ENCODE data around the gene SPAG16.

The SPAG16 gene

DNA sequence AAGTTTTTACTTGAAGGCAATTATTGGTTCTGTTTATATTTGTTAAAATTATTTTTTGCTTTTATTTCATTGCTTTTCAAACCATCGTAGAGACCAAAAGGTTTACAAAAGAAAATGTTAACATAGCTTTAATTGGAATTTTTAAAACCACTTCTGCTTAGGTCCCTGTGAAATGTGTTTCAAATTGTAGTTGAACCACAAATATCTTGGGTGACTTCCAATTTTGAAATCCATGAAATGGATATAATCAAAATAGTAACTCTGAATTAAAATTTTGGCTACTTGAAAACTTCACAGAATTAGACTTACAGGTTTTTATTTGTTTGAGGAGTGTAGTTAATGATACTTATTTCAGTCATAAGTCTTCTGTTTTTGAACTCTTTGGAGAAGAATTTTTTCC lies 3.1 kb upstream of the SPAG16 start:
- no peak overlapping the region for H3K4me3 ChIP-seq (ENCODE audit: low read depth, low read length)
- TF ChIP-seq, protein P1, sequence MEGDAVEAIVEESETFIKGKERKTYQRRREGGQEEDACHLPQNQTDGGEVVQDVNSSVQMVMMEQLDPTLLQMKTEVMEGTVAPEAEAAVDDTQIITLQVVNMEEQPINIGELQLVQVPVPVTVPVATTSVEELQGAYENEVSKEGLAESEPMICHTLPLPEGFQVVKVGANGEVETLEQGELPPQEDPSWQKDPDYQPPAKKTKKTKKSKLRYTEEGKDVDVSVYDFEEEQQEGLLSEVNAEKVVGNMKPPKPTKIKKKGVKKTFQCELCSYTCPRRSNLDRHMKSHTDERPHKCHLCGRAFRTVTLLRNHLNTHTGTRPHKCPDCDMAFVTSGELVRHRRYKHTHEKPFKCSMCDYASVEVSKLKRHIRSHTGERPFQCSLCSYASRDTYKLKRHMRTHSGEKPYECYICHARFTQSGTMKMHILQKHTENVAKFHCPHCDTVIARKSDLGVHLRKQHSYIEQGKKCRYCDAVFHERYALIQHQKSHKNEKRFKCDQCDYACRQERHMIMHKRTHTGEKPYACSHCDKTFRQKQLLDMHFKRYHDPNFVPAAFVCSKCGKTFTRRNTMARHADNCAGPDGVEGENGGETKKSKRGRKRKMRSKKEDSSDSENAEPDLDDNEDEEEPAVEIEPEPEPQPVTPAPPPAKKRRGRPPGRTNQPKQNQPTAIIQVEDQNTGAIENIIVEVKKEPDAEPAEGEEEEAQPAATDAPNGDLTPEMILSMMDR (IDR thresholded peaks at IDR 0.05; ENCODE audit: borderline replicate concordance, insufficient read depth, low read depth, low read length) = no peak

DNA sequence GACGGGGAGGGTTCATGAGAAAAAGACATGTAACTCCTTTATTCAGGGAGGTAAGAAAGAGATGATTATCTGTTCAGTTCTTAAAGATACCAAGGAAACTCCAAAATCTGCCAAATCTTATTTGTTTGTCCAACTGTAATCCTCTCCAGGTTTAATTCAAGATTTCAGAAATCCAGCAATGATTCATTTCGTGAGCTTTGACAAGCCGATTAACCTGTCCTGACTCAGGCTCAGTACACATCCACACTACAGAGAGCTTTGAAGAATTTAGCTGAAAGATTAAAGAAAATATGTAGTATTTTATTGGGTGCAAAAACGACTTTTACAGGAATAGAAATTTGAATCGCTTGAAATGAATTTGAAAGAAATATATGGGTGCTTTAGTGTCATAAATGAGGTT lies 1.1 kb downstream of the SPAG16 start:
- H3K4me3 ChIP-seq (ENCODE audit: low read depth, low read length) = no peak overlapping the region
- TF ChIP-seq, protein P1 (IDR thresholded peaks at IDR 0.05; ENCODE audit: borderline replicate concordance, insufficient read depth, low read depth, low read length) = no peak

DNA sequence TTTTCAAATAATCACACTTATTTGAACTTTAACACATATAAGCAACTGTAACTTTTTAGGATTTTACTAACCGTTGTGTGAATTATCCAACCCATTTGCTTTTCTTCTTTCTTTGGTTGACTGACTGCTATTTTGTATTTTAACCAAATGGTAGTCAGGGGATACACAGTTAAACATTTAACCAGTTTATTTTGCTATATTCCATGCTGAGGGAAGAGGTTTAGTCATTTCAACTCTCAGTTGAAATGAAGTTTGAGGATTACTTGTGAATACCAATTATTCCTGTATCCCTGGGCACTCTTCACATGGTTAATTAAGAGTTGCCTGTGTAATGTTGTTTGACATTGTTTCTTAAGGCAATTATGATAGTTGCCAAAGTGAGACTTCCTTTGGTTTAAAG lies 1.9 kb downstream of the SPAG16 start:
- H3K4me3 ChIP-seq (ENCODE audit: low read depth, low read length) = no peak overlapping the region
- TF ChIP-seq, protein P1 (IDR thresholded peaks at IDR 0.05; ENCODE audit: borderline replicate concordance, insufficient read depth, low read depth, low read length) = no peak

DNA sequence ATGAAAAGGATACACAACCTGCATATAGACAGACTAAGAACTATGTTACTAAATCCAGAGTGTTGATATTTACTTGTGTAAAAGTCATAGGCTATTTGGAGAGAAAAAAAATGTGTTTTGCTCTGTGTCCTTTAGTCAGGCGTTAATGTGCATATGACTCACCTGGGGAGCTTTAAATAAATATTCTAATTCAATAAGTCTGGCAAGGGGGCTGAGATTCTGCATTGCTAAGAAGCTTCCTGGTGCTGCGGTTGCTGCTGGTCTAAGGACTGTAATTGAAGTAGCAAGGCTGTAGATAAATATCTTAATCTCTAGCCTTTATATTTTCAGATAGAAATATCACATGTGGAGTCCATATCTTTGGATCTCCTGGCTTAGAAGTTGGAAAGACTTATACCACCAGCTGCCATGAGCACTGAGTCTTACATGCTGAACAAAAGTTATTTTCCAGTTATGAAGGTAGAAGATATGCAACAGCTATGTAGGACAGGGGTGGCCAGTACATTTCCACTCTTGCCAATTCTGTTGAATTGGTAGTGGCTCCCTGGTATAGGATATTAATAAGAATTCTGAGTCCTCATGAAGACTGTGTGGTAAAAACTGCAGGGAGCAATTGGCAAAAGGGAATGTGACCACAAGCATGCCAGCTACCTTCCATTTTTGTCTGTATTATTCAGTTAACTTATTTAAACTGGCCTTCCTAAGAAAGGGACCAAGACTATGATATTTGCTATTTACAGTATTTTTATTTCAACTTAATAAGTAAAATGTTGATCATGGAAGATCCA lies 4.8 kb downstream of the SPAG16 start:
- H3K4me3 ChIP-seq (ENCODE audit: low read depth, low read length) = no peak overlapping the region
- TF ChIP-seq, protein P1 (IDR thresholded peaks at IDR 0.05; ENCODE audit: borderline replicate concordance, insufficient read depth, low read depth, low read length) = no peak

DNA sequence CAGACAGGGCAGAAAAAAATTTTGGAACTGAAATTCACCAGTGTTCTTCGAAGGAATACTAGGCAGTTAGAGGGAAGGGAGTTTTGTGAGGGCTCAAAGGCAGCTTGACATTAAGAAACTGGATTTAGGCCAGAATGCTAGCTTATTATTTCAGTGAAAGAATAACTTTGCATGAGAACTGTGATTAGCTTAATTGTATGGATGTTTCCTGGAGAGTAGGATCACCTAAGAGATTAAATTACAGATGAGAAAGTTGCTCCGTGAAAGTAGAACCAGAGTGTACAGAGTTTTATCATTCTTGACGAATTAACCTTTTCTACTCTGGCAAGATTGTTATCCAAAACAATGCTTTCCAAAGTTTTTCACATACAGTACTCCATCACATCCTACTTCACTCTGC lies 6.2 kb downstream of the SPAG16 start:
- TF ChIP-seq, protein P1 (IDR thresholded peaks at IDR 0.05; ENCODE audit: borderline replicate concordance, insufficient read depth, low read depth, low read length) = no peak
- H3K4me3 ChIP-seq (ENCODE audit: low read depth, low read length) = no peak overlapping the region

DNA sequence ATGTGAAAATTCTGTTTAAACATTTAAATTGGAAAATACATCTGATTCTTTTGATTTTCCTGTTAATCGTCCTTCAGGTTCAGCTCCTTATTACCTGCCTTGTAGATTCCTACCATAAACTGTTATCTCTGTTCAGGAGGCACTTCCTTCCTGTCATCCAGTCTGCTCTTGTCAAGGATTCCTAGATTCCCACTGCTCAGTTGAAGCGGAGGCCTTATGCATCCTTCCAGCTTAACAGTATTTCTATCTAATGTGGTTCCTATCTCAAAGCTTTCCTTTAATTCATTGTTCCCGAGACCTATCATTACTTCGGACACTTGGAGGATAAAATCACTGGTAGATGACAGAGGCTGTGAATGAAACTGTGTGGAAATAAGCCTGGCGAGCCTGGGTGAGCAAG lies 12.0 kb downstream of the SPAG16 start:
- TF ChIP-seq, protein P1 (IDR thresholded peaks at IDR 0.05; ENCODE audit: borderline replicate concordance, insufficient read depth, low read depth, low read length) = no peak
- no peak overlapping the region for H3K4me3 ChIP-seq (ENCODE audit: low read depth, low read length)

DNA sequence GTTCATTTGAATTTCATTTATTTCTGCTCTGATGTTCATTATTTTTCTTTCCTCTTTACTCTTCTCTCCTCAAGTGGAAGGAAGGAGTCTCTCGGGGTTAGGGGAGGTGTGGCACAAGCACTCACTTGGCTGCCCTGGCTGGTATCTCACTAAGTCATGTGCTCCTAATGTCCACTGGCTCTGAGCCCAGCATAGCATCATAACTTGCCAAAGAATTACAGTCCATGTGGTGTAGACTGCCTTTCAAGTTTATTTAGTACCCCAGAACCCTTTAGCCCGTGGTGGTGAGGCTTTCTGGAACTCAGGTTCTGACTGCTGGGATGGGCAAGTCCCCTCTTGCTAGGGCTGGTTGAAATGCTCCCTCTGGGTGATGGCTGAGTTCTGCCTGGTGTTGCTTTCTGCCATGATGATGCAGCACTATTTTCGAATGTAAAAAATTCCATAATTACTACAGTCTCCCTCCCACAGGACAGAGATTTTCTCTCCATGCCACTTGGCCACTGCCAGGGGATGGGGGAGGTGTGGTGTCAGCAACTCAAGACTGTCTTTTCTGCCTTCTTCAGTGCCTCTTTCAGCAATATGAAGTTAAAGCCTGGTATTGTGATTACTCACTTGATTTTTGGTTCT lies 22.2 kb downstream of the SPAG16 start:
- H3K4me3 ChIP-seq (ENCODE audit: low read depth, low read length) = no peak overlapping the region
- TF ChIP-seq, protein P1 (IDR thresholded peaks at IDR 0.05; ENCODE audit: borderline replicate concordance, insufficient read depth, low read depth, low read length) = no peak
